Uterus (tissue), 2 donors: ENCODE results near the gene CMTR2.

Experiments used
- POLR2A ChIP-seq, 2 donors: fragments of 450-650 bp; IDR thresholded peaks; one replicate each; pipeline ENCODE4 v1.6.1; 2016; ENCODE audit warnings: antibody characterized with exemption in 2 of 2, mild to moderate bottlenecking in 1 of 2, moderate library complexity in 1 of 2
- TF ChIP-seq, protein P1 (sequence below), 4 experiments: fragments of 200-600 bp in 2 of 4; fragments of 450-650 bp in 2 of 4; sonication (generic) in 2 of 4; IDR thresholded peaks; one replicate each; pipeline ENCODE4 v1.5.1; 2016 to 2019; ENCODE audit warnings: antibody characterized with exemption in 4 of 4, mild to moderate bottlenecking in 2 of 4, moderate library complexity in 1 of 4

DNA sequence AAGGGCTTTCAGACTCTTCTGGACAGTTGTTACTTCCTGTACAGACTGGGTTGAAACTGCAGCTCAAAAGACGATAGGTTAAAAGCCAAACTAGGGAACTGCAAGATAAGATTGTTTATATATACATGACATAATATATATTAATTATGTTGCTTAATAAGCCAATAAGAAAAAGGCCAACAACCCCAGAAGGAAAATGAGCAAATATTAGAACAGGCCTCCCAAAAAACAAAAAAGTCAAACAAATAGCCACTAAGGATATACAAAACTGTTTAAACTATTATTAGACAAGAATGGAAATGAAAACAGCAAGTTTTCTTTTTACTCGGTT, 495 bp upstream of the CMTR2 start:
- TF ChIP-seq, protein P1, sequence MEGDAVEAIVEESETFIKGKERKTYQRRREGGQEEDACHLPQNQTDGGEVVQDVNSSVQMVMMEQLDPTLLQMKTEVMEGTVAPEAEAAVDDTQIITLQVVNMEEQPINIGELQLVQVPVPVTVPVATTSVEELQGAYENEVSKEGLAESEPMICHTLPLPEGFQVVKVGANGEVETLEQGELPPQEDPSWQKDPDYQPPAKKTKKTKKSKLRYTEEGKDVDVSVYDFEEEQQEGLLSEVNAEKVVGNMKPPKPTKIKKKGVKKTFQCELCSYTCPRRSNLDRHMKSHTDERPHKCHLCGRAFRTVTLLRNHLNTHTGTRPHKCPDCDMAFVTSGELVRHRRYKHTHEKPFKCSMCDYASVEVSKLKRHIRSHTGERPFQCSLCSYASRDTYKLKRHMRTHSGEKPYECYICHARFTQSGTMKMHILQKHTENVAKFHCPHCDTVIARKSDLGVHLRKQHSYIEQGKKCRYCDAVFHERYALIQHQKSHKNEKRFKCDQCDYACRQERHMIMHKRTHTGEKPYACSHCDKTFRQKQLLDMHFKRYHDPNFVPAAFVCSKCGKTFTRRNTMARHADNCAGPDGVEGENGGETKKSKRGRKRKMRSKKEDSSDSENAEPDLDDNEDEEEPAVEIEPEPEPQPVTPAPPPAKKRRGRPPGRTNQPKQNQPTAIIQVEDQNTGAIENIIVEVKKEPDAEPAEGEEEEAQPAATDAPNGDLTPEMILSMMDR (IDR thresholded peaks at IDR 0.05), result no peak
- no peak for TF ChIP-seq POLR2A (IDR thresholded peaks at IDR 0.05)
